B cell (primary cell): Measurements from ENCODE around the gene ZNF382.

Source experiments
- CTCF ChIP-seq: fragments of 200-600 bp; IDR thresholded peaks from one replicate; pipeline ENCODE4 v1.8.0; 2022; ENCODE audit warnings: antibody characterized with exemption, mild to moderate bottlenecking
- EZH2 ChIP-seq: IDR thresholded peaks from 2 replicates; pipeline ENCODE4 v1.6.1; 2012; ENCODE audit warnings: borderline replicate concordance, low read depth, mild to moderate bottlenecking, moderate library complexity, low read length; ENCODE audit not compliant: insufficient read depth, poor library complexity, severe bottlenecking

GRCh38 chr19:36638862-36639510 is 33.9 kb downstream of the ZNF382 start:
- TF ChIP-seq EZH2 (no peak), CTCF (no peak)
